GM20000 (cell line): ENCODE results near the gene PARVA.

ENCODE experiments used
- DNase-seq: peaks from one replicate; pipeline ENCODE4 v3.0.0; 2012; ENCODE audit warnings: low spot score
- CTCF ChIP-seq: IDR thresholded peaks from 2 replicates; pipeline ENCODE4 v1.5.1; 2012; ENCODE audit warnings: mild to moderate bottlenecking, control low read depth; ENCODE audit errors: extremely low read depth, missing control alignments

PARVA gene

GRCh38 chr11:12546660-12547059 is 169.3 kb downstream of the PARVA start:
- no peak for TF ChIP-seq CTCF
- DNase-seq = no peak

- no peak for TF ChIP-seq CTCF
- DNase-seq = no peak
Measured at GRCh38 chr11:12547953-12548650, 170.7 kb downstream of the PARVA start.

- TF ChIP-seq CTCF = no peak
- DNase-seq = no peak
Measured at GRCh38 chr11:12552692-12553091, 175.3 kb downstream of the PARVA start.

GRCh38 chr11:12554122-12554521 is 176.8 kb downstream of the PARVA start:
- DNase-seq = no peak
- no peak for TF ChIP-seq CTCF

DNA sequence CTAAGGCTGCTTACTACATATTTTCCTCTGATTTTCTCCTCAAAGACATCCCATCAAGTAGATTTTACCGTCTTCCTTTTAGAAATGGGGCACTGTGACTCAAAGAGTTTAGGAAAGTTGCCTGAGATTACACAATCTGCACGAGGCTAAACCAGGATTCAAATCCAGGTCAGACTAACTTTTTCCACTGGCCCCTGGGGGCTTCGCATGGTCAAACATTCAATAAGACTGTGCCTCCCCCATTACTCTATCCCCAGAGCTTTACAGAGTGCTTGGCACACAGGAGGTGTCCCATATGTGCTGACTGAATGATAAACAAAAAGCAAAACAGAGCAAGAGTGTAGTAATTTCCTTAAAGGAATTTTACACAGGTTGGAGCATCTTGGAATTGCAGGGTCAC is 178.8 kb downstream of the PARVA start:
- TF ChIP-seq CTCF = no peak
- no peak for DNase-seq

DNA sequence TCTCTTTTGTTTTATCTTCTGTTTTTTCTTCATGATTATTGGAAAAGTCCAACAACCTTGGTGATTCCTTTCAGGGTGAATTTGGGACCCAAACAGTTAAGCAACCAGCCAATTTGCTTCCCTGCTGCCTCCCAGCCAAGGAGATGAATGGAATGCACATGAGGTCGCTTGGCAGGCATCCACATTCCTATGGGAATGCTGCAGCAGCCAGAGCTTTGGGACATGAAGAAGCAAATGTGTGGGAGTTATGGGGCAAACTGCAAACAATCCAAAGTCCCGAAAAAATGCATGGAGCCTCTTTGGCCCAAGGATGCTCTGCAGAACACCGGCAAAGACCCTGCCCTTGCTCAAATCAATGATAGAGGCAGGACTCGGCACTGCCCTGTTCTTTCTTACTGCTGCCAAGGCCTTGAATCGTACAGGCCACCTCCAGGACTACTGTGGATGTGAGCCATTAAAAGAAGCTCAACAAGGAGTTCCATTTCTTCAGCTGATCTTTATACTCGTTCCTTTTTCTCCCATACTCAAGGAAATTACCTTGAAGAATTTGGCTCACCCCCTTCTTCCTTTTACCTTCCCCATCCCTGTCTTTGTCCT is 179.5 kb downstream of the PARVA start:
- DNase-seq = no peak
- TF ChIP-seq CTCF = no peak

DNA sequence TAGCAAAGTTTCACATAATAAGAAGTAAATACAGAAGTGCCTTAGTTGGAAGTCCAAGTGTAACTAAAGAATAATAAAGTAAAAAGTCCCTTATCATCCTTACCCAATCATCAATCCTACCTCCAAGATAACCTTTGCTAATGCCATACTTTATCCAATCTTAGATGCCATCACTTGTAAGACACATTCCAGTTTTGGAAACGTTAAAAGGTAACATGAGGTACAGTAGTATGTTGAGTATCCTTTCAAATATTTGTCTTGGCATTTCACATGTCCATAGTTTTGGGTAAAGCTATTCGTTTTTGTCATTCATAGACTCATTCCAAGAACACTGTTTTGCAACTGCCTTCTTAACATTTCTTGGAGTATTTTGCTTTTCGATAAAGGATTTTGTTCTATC is 181.6 kb downstream of the PARVA start:
- TF ChIP-seq CTCF = no peak

More for the DNA sequence above, 181.6 kb downstream of the PARVA start:
- DNase-seq = no peak
